GM18909 (cell line): ENCODE data around the gene ATOH8.

ENCODE experiments used
- ATAC-seq: cut with Tn5 transposase; IDR thresholded peaks from one replicate; pipeline ENCODE4 v1.9.1; 2021; ENCODE audit warnings: mild to moderate bottlenecking; ENCODE audit not compliant: unreplicated experiment, poor library complexity

The ATOH8 gene

DNA sequence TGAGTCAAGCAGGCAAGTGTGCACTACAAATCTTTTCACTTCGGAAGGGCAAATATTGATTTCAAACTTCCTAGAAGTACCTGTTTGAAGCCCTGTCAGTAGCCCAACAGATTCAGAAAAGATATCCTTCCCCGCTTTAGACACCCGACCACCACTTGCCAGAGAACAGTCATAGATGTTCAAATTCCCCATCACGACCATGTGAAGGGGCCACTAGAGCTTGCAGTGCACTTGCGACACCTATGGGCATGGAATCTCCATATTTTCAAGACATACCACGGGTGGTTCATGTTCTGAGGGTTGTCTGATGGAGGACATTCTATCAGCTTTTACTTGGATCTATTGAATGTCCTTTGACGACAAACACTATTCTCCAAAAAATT is 35.8 kb upstream of the ATOH8 start:
- no peak for ATAC-seq

DNA sequence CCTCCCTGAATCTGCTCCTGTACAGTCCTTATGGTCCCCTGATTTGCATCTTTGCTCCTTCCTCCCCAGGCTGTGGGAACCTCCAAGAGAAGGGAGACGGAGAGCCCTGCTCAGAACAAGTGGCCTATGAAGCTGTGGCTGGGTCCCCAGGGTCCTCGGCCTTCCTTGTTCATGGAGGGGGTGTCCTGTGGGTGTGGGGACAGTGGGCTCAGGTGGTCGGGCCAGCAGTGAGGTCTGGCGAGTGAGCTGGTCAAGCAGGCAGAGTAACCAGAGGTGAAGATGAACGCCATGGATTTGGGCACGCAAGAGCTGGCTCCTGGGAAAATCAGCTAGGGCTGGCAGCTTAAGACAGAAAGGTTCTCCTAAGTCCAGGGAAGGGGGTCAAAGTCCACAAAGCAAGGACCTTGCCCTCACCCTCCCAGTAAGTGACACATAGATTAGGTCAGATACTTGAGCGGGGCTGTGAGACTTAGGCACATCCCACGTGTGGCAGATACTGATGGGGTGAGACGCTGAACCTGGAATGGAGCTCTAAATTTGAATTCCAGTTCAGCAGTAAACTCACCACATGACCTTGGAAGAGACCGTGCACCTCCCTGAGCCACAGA is 34.8 kb upstream of the ATOH8 start:
- ATAC-seq, result no peak

DNA sequence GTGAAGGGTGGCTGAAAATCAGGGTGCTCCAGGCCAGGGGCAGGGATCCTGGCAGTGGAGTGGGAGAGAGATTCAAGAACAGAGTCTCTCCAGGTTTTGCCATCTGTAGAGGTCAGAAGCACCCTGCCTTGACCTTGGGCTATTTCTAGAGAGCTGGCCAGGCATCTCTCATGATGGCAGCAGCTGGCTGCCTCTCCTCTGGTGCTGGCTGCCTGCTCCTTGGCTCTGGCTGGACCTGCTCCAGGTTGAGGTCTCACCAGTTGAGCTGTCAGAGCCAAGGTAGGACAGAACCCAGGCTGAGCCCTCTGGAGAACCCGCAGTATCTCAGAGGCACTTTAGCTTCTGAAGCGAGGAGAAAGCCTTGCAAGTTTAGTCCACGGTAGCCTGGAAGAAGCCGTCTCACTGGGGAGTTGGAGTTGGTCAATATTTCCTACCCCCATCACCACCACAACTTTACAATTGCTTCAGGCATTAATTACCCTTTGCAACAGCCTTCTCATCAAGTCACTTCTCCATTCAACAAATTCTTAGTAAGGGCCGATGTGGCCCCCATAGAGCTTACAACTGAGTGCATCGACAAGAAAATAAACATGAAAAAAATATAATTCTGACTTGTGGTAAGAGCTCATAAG is 34.1 kb upstream of the ATOH8 start:
- ATAC-seq, result no peak

DNA sequence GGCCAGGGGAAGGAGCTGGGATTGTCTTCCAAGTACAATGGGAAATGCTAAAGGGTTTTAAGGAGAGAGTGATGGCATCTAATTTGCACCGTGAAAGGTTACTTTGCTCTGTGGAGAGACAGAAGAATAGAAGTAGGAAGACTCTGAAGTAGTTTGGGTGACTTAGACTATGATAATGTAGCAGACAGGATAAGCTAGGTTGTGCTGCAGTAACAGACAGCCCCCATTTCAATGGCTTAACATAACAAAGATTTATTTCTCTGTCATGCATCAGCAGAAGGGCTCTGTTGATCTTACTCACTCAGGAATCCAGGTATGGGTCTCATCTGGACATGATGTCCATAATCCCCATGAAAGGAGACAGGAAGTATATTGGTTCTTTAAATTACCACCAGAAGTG is 33.3 kb upstream of the ATOH8 start:
- ATAC-seq, result no peak

DNA sequence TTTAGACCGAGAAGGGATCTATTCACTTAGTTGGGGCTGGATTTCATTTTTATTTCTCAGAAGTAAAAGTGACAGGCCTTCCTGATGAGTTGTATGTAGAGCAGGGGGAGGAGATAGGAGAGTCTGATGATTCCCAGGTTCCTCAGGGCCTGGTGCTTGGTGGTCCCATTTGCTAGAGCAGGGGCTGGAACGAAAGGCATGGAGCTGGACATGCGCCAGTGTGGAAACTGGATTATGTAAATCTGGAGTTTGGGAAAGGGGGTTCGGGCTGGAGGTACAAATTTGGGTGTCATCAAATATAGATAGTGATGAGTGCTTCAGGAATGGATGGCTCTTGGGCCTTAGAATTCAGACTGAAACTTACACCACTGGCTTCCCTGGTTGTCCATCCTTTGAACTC is 32.1 kb upstream of the ATOH8 start:
- ATAC-seq, result no peak

DNA sequence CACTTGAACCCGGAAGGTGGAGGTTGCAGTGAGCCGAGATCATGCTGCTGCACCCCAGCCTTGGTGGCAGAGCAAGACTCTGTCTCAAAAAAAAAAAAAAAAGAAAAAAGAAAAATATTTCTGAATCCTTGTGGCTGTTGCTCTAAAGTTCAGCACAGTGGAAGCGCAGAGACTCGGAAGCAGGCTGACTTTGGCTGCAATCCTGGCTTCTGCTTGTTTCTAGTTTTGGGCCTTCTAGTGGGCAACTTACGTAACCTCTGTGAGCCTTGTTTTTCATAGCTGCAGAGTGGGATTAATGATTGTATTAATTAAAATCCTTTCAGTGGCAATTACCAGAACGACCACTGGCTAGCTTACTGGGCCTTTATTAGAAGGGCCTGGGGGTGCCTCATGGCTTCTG is 31.3 kb upstream of the ATOH8 start:
- no peak for ATAC-seq

DNA sequence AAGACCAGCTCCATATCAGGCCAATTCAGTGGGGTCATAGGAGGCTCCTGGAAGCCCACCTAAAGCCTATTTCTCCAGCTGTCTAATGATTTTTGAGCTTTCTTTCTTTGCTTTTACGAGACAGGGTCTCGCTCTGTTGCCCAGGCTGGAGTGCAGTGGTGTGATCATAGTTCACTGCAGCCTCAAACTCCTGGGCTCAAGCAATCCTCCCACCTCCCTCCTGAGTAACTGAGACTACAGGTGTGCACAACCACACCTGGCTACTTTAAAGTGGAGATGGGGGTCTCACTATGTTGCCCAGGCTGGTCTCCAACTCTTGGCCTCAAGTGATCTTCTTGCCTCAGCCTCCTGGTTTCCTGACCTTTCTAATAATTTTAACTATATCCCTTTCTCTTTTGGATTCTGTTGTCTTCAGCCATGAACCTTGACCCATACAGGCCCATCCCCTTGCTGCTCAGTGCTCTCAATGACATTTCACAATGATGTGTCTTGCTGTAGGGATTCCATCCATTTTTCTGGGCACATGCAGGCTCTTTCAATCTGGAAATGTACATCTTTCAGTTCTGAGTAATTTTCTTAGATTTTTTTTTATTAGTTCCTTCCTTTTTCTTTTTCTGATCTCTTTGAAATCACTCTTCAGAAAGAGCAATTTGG is 30.0 kb upstream of the ATOH8 start:
- ATAC-seq, result no peak

DNA sequence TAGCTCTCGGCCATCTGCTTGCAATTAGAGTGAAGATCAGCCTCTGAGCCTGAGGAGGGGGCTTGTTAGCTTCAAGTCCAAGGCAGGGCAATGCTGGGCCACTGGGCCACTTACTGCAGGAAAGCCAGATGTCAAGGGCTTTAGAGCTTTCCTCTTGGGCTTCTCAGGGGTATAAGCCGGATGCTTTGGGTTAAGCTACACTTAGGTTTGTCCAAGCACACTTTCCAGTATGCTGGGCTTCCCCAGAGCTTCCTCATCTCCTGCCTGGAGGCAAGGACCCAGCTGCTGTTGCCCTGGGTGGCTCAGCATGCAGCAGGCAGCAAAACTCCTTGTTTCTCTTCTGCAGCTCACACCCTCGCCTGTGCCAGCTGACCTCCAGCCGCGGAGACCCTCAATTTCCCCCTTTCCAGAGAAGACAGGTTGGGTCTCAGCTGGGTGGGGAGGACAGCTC is 29.0 kb upstream of the ATOH8 start:
- no peak for ATAC-seq

DNA sequence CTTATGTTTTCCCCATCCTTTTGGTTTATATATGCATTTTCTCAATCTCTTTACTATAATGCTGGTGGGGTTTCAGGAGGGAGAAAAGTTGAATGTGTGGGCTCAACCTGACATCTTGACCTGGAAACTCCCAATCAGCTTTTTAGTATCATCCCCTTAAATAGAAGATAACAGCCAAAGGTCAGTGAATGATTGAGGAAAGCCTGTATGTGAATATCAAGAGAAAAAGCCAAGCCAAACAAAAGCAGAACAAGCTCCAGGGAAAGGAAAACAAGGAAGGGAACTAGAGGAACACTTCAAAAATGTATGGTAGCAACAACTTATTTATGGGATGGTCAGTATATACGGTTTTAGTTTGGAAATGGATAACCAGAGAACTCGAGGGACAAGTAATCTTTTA is 28.3 kb upstream of the ATOH8 start:
- ATAC-seq, result no peak

DNA sequence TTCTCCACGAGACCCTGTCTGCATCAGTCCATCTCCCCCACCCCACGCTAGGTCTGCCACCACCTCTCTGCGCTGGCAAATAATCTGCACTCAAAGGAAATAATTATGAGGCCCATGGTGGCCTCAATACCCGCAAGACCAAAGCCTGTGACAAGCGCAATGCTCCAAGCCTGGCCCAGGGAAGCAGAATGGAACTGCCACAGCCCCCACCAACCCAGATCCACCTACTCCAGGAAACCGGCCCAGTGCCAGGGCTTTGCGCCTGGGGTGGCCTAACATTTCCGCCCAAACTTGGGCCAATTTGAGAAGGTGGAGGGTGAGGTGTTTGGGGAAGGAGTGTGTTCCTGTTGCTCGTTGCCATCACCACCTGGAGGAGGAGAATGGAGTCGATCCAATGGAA is 26.0 kb upstream of the ATOH8 start:
- no peak for ATAC-seq

DNA sequence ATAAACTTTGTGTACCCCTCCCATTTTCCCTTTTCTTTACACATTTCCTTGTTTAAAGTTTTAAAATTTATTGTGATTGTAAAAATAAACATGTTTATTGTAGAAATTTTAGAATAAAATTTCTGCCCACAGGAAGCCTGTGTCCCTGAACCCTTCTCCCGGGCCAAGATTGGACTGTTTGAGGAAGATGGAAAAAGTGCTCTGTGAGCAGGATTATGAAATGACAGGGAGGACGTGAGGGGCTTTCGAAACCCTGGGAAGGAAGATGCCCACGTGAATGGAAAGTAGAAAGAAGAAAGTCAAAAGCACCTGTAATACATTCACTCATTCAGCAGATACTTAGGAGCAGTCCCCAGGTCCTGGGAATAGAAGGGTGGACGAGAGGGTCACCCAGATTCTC is 25.4 kb upstream of the ATOH8 start:
- no peak for ATAC-seq

DNA sequence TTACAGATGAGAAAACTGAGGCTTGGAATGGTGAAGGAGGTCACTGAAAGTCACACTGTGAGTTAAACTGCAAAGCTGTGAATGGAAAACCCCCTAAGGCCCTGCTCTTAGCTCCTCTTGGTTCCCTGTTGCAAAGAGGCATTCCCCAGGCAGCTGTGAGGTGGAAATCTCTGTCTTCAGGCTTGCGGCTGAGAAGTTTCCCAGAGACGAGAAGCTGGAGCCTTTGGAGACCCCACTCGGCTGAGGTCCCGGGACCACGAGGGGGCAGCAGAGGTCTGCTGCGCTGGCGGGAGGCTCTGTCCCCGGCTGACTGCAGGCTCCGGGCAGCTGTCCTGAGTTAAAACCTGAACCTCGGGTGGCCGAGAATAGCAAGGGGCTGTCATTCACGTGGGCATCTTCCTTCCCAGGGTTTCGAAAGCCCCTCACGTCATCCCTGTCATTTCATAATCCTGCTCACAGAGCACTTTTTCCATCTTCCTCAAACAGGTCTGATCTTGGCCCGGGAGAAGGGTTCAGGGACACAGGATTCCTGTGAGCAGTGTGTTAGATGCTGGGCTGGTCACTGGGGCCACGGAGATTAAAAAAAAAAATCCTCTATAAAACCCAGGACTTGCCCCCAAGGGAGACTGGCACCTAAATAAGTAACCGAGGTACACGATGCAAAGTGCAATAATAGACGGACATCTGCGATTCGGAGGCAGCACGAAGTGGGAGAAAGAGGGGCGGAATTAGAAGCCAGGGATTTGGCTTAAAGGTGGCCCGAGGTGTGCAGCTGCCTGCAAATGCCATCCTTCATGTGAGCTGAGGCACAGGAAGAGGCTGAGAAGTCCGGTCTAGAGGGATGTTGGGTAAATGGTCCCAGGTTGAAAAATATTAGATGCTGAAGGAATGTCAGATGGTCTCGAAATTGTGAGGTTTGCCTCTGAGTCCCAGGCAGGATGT is 24.6 kb upstream of the ATOH8 start:
- ATAC-seq, result peak; percentile 59

DNA sequence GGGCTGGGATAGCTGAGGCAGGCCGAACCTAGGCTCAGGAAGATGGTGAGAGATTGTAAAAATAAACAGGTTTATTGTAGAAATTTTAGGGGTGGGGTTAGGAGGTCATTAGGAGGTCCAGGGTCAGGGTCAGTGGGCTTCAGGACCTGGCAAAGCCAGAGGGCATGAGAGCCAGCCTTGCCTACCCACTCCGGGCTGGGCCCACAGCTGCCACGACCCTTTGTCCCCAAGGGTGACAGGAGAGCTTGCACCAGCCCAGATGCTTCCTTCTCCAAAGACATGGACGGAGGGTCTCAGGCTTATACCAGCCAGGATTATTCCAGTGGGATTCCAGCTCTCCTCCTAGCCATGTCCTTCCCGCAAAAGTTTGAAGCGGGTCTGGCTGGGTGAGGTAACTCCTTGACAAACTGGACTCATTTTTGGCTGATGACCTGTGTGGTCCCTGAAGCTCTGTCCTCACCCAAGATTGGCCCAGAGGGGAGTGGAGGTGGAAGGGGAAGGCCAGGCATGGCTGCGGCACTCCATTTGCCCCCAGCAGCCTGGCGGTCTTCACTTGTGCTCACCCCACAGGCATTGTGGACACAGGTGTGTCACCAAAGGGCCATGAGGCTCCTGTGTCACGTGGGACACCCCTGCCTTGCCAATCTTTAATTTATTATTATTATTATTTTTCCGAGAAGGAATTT is 23.8 kb upstream of the ATOH8 start:
- no peak for ATAC-seq

DNA sequence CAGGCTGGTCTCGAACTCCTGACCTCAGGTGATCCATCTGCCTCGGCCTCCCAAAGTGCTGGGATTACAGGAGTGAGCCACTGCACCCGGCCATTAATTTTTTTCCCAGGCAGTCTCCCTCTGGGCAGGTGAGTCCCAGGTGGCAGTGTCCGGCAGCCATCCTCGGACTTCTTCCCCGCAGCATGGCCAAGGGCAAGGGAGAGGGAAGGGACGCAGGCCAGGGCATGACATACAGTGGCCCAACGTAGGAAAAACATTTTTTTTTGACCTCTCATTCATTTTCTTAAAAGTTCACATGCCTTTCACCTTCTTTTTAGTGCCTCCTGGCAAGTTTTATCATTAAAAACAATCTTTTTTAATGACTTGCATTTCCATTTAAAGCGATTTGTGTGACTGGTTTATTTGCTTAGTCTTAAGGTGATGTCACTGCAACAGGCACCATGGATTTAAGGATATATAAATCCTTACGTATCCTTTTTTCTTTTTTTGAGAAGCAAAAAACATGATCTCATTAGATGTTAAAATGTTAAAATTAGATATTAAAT is 23.0 kb upstream of the ATOH8 start:
- ATAC-seq, result no peak

DNA sequence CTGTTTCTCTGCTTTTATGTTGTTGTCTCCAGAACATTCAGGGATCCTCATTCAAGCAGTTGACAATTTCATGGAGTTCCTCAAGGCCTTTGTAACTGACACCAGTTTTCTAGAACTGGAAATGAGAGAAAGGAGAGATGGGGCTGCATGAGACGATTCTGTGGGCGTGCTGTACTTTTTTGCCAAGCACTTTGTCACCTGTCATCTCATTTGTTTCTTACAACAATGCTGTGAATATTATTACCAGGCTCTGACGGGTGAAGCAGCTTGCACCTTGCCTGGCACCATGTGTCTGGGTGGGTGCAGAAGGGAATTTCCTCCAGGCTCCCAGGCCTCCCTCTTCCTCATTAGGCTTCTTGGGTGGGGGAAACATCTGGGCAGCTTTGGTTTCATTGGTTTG is 22.2 kb upstream of the ATOH8 start:
- ATAC-seq, result no peak

DNA sequence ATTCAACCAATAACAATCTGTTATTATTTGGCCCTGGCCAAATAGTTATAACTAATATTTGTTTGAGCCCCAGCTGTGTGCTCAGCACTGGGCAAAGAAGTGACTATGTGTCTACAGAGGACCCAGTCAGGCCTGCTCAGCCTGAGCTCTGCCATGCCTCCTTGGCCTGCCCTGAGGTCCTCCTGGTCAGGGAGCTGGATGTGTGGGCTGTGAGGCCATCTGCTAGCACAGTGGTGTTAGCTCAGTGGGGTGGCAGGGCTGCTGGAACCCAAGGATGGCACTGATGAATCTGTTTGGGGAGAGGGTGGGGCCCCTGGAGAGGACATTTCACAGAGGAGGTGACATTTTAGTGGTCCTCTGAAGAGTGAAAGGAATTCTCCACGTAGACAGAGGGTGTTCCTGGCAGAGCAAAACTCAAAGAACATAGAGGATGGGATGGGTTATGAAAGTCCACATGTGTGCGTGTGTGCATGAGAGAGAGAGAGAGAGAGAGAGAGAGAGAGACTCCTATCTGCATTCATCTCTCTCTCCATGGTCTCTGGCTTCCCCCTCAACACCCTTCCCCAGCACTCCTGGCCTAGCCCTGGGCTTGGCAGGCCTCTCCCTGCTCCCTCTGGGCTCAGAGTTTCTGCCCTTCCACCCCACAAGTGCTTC is 21.2 kb upstream of the ATOH8 start:
- no peak for ATAC-seq

DNA sequence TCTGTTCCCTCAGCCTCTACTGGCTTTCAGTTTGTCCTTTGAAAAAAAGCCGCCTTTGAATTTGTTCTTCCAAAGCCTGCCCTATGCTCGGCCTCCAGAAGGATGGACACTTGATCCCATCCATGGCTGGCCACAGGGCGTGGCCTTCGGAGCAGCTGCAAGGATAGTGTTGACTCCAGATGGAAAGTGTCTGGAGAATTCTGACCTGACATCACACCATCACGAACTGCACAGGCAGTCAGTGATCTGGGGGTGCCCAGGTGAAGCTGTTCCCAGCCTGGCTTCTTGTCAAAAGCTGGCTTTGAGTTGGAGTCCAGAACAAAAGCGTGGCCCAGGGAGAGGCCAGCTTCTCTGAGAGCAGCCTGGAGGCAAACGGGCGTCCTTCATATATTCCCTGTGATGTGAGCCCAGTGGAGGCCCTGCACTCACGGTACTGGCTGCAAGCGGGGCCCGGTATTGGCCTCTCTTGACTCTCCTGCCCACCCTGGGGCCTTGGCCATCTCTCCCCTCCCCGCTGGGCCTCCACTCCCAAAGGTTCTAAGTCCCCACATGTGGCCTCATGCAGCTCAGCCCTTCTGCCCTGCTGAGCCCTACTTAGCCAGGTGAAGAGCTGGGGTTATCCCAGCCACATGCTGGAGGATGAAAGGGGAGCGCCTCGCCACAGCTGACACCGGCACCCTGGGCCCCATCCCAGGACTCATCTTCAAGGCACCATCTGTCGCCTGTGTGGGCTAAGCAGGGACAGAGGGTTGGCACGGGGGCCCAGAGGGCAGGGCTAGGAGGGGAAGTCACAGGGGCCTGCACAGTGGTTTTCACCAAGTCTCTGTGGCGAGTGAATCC is 20.4 kb upstream of the ATOH8 start:
- no peak for ATAC-seq

DNA sequence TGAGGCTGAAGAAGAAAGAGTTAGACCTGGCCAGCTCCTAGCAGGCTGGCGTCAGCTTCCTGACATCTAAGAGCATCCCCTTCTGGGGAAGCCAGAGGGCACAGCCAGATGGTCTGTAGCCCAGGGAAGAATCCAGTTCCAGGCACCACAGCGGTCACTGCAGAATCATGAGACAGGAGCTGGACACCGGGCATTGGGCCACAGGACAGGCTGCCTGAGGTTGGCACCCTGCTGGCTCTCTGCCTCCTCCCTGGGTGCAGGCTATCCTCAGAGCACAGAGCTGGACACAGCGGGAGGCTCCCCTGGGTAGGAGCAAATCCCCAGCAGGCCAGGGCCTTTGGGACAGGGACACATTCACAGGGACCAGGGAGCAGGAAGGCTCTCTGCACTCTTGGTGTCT is 19.8 kb upstream of the ATOH8 start:
- no peak for ATAC-seq
